H54 (cell line): Measurements from ENCODE around the gene PLA1A.
"Not testable (repeated sequence)": the region's sequence is repeated elsewhere in the genome, so short reads cannot be mapped to it uniquely, and the experiment has no call there.

ENCODE experiments used
- DNase-seq: peaks from one replicate; pipeline ENCODE4 v3.0.0; 2011; ENCODE audit warnings: low spot score, mixed read lengths; ENCODE audit not compliant: insufficient read length
- FAIRE-seq: peaks from 3 replicates; lab custom pipeline; 2011; peaks lifted over from hg19 to GRCh38; lab: Jason Lieb, UNC
- POLR2A ChIP-seq: IDR thresholded peaks from 2 replicates; pipeline ENCODE4 v1.6.1; 2011; ENCODE audit warnings: low read depth, mild to moderate bottlenecking, low read length

Gene PLA1A

GRCh38 chr3:119664850-119665379 lies 67.2 kb downstream of the PLA1A start:
- DNase-seq (no peak), FAIRE-seq (peak; percentile 23)

DNA sequence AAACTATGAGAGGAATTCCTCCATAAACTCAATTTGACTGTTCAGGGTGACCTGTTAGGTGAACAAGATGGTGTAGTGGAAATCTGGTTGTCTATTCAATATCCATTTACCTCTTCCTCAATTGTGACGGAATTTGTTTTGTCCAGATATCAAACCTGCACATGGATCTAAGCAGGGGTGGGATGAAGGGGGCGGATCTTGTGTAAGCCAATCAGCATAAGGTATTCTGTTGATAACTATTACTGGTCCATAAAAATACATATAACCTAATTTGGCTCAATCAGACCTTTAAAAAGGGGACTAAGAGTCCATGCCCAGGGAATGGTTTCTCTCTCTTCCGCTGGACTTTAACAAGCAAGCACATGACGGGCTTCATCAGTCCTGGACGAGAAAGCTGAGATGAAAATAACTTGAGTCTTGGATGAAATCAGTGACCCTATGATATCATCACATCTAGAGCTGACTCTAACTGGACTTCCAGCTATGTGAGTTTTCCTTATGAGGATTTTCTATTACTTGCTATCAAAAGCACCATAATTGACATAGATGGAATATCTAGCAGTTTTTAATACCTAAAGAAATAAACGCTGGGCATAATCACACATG lies 68.4 kb downstream of the PLA1A start:
- DNase-seq = no peak
- no peak for TF ChIP-seq POLR2A

More at GRCh38 chr3:119664850-119665379, 67.2 kb downstream of the PLA1A start:
- no peak for TF ChIP-seq POLR2A

GRCh38 chr3:119669906-119670570 lies 72.4 kb downstream of the PLA1A start:
- no peak for TF ChIP-seq POLR2A
- peak; percentile 53 for FAIRE-seq
- no peak for DNase-seq

More for the DNA sequence above, 68.4 kb downstream of the PLA1A start:
- no peak for FAIRE-seq

DNA sequence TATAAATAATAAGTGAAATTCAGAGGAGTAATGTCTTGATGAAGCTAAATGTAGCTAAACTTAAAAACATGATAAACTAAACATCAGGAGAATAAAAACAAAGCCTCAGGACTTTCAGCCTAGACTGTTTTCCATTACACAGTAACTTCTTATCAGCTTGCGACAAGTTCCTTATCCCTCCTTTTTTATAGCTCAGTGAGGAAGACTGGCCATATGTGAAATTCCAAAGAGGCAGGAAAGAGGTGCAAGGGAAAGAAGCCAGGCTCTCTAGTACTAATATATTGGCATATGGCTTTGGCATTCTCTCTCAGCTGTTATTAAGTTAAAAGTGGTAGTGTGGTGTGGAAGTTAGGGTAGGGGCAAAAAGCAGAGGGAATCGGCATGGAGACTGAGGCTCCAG lies 75.1 kb downstream of the PLA1A start:
- no peak for TF ChIP-seq POLR2A
- FAIRE-seq (no peak), DNase-seq (no peak)

DNA sequence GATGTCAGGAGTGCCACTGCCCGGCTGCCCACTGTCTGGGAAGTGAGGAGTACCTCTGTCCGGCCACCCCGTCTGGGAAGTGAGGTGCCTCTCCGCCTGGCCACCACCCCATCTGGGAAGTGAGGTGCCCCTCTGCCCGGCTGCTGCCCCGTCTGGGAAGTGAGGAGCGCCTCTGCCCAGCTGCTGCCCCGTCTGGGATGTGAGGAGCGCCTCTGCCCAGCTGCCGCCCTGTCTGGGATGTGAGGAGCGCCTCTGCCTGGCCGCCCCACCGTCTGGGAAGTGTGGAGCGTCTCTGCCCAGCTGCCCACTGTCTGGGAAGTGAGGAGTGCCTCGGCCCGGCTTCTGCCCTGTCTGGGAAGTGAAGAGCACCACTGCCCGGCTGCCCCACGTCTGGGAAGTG lies 76.2 kb downstream of the PLA1A start:
- no peak for TF ChIP-seq POLR2A
- FAIRE-seq = no peak
- no peak for DNase-seq

- FAIRE-seq = no peak
- DNase-seq = no peak
- TF ChIP-seq POLR2A = no peak
Observed at GRCh38 chr3:119675188-119675874, 77.6 kb downstream of the PLA1A start.

DNA sequence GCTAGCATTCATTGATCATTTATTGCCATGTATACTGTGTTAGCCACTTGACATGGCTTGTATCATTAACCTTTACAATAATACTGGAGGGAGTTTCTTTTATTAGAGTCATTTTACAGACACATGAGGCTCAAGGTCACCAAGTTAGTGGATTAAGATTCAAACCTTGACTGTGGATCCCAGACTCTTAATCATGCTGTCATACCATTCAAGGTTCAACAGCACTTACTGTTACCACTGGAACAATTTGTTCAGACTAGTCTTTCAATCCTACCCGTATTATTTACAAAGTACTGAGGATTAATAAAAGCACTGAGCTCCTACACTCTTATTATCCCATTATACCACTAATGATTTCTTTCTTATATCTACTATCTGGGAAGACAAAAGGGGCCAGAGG lies 78.3 kb downstream of the PLA1A start:
- no peak for DNase-seq
- no peak for TF ChIP-seq POLR2A
- FAIRE-seq = no peak

GRCh38 chr3:119676771-119677640 lies 79.3 kb downstream of the PLA1A start, which contains the start of gene COX17:
Gene COX17, minus strand, starts transcription at chr3:119677406. Its CDS starts 96 bp downstream, at chr3:119677310.
- TF ChIP-seq POLR2A = peak; percentile 37; the same call in 1 of the 2 replicates
- FAIRE-seq (peak; percentile 85), DNase-seq (peak; percentile 71)

DNA sequence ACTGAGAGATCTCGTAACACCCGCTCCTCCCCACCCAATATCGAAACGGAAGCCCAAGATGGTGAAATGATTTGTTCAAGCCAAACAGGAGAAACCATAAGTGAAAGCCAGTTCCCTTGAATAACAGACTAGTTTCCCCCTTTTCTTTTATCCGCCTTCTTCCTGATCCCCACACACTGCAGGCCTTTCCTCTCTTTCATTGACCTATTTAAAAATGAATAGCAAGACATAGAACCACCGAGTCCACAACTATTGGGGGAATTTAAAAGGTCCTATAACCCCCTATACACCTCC lies 79.9 kb downstream of the PLA1A start:
- TF ChIP-seq POLR2A = no peak
- FAIRE-seq (no peak), DNase-seq (no peak)

GRCh38 chr3:119678209-119678608 lies 80.5 kb downstream of the PLA1A start:
- not testable (repeated sequence) for FAIRE-seq, DNase-seq
